ENCODE data around the gene LRCH2. TPM values are rescaled to one million over a fixed set of nuclear protein-coding genes. Genes with fewer than 3 reads are reported as not detected.

The LRCH2 gene
- total RNA-seq, 1 donor from 2014 or later = 7.6 TPM

GRCh38 chrX:115068896-115069295, 165.0 kb downstream of the LRCH2 start:
- no peak for DNase-seq (ENCODE audit: low read depth in 2 of 2)

- DNase-seq (ENCODE audit: low read depth in 2 of 2) = peak in 1 of 2 donors; percentile 1
Observed at GRCh38 chrX:115067812-115068211, 166.1 kb downstream of the LRCH2 start.

GRCh38 chrX:115065304-115065703, 168.6 kb downstream of the LRCH2 start:
- no peak for DNase-seq (ENCODE audit: low read depth in 2 of 2)

Other genes with a start within 250 kb of the LRCH2 start
- 0.13 and 1.0 TPM in 2 replicates for gene IL13RA2, start 216.5 kb downstream of the LRCH2 start, total RNA-seq
- gene RBMXL3, start 44.7 kb downstream of the LRCH2 start, total RNA-seq = not detected in 2 replicates
- gene LUZP4, start 55.6 kb upstream of the LRCH2 start, total RNA-seq = not detected in 2 replicates

Data from dermis microvascular lymphatic vessel endothelial cell (primary cell).